HepG2 (cell line): Measurements from ENCODE around the gene GDF11. TPM values are rescaled to one million over a fixed set of nuclear protein-coding genes. Genes with fewer than 3 reads are reported as not detected.
A peak's percentile ranks its signal among the peaks of the same experiment; 100 is the strongest.

Source experiments
- ATAC-seq: fragments of 200-7000 bp; cut with Tn5 transposase; 3 replicates; pipeline ENCODE4 v1.9.1; 2020; ENCODE audit warnings: mild to moderate bottlenecking, moderate library complexity
- BruUV-seq: library from RNA; stranded (reverse); fragments of 400-500 nt; replicated peaks from 2 replicates; lab custom pipeline; 2021; lab: Mats Ljungman, UMichigan
- CTCF ChIA-PET: fragments of 300-600 bp; formaldehyde crosslinking; extraction: SDS; loops from one replicate; lab custom pipeline; 2021; ENCODE audit warnings: low total read pairs, inconsistent platforms, low intra/inter-chr PET ratio; lab: Yijun Ruan, JAX
- POLR2A ChIA-PET: fragments of 350-600 bp; sonication (Branson Sonifier 250); formaldehyde crosslinking; loops from one replicate; lab custom pipeline; 2020; ENCODE audit warnings: antibody characterized with exemption, inconsistent platforms; lab: Yijun Ruan, JAX
- DNase-seq: peaks from one replicate; pipeline ENCODE4 v3.0.0-alpha.2; 2015; ENCODE audit warnings: low spot score
- FAIRE-seq: peaks from 3 replicates; lab custom pipeline; 2011; peaks lifted over from hg19 to GRCh38; lab: Jason Lieb, UNC
- H2AFZ ChIP-seq: one replicate; pipeline ENCODE4 v1.6.1; 2011; ENCODE audit warnings: low read length, inconsistent platforms
- H3K27ac ChIP-seq: fragments of 300-600 bp; 3 replicates; pipeline ENCODE4 v1.8.0; 2011; ENCODE audit warnings: mixed run types, mild to moderate bottlenecking, mixed read lengths, low read length, inconsistent platforms; ENCODE audit not compliant: insufficient read depth; ENCODE audit errors: extremely low read length
- H3K27me3 ChIP-seq, 2 experiments: fragments of 200-600 bp in 1 of 2; 2 replicates in 1 of 2; 3 replicates in 1 of 2; pipeline versions ENCODE4 v1.6.0 to v1.8.0; 2011; ENCODE audit warnings: low read length in 2 of 2, mild to moderate bottlenecking in 2 of 2, moderate library complexity in 2 of 2, inconsistent platforms in 1 of 2; ENCODE audit not compliant: insufficient read depth in 2 of 2, control insufficient read depth in 1 of 2
- H3K36me3 ChIP-seq, 2 experiments: fragments of 200-600 bp in 1 of 2; replicated peaks in 1 of 2; 2 replicates in 1 of 2; 3 replicates in 1 of 2; pipeline versions ENCODE4 v1.5.1 to v1.8.0; 2011; ENCODE audit warnings: low read length in 2 of 2, inconsistent platforms in 1 of 2; ENCODE audit not compliant: insufficient read depth in 2 of 2, control insufficient read depth in 1 of 2
- H3K4me1 ChIP-seq: 2 replicates; pipeline ENCODE4 v1.5.1; 2012; ENCODE audit warnings: low read length, inconsistent platforms; ENCODE audit not compliant: insufficient read depth
- H3K4me2 ChIP-seq: 2 replicates; pipeline ENCODE4 v1.6.0; 2011; ENCODE audit warnings: low read depth, low read length, inconsistent platforms
- H3K4me3 ChIP-seq, 3 experiments: fragments of 200-600 bp in 1 of 3; sonication (generic), shearing (Covaris generic) in 1 of 3; replicated peaks in 1 of 3; 2 replicates each; pipeline ENCODE4 v1.5.1; 2011 to 2016; ENCODE audit warnings: low read length in 3 of 3, inconsistent platforms in 2 of 3, low read depth in 2 of 3, mild to moderate bottlenecking in 2 of 3, control low read depth in 1 of 3, mixed read lengths in 1 of 3; ENCODE audit not compliant: insufficient read depth in 1 of 3
- H3K79me2 ChIP-seq: one replicate; pipeline ENCODE4 v1.6.1; 2011; ENCODE audit warnings: low read length, inconsistent platforms; ENCODE audit not compliant: insufficient read depth
- H3K9ac ChIP-seq: 2 replicates; pipeline ENCODE4 v1.6.0; 2011; ENCODE audit warnings: mild to moderate bottlenecking, low read depth, low read length, inconsistent platforms; ENCODE audit not compliant: insufficient read depth
- H3K9me3 ChIP-seq: 2 replicates; pipeline ENCODE4 v1.5.1; 2012; ENCODE audit warnings: mild to moderate bottlenecking, low read length
- H4K20me1 ChIP-seq: 2 replicates; pipeline ENCODE4 v1.6.0; 2011; ENCODE audit warnings: inconsistent platforms, mild to moderate bottlenecking, low read length, moderate library complexity; ENCODE audit not compliant: insufficient read depth
- E2F5 ChIP-seq: sonication (generic); formaldehyde crosslinking; conservative IDR thresholded peaks from 2 replicates; pipeline ENCODE4 v1.4.0; 2020; ENCODE audit warnings: missing genetic modification reagents
- HNF4G ChIP-seq, 2 experiments: sonication (generic) in 1 of 2; formaldehyde crosslinking in 1 of 2; IDR thresholded peaks; 2 replicates each; pipeline versions ENCODE4 v1.4.0 to v1.6.1; 2011 to 2020; ENCODE audit warnings: borderline replicate concordance in 2 of 2, low read depth in 2 of 2, mild to moderate bottlenecking in 2 of 2, low read length in 1 of 2, missing genetic modification reagents in 1 of 2, moderate library complexity in 1 of 2
- IRX3 ChIP-seq: sonication (generic); formaldehyde crosslinking; IDR thresholded peaks from 2 replicates; pipeline ENCODE4 v1.8.1; 2023; ENCODE audit warnings: mild to moderate bottlenecking, low read depth, missing genetic modification reagents, borderline replicate concordance
- RXRA ChIP-seq: sonication (generic); formaldehyde crosslinking; IDR thresholded peaks from 2 replicates; pipeline ENCODE4 v1.5.1; 2020; ENCODE audit warnings: missing genetic modification reagents
- TCF7L2 ChIP-seq: IDR thresholded peaks from 2 replicates; pipeline ENCODE4 v1.6.1; 2011; ENCODE audit warnings: mild to moderate bottlenecking, low read depth, low read length, moderate library complexity
- TEF ChIP-seq: sonication (generic); formaldehyde crosslinking; IDR thresholded peaks from 2 replicates; pipeline ENCODE4 v1.5.0; 2020; ENCODE audit warnings: missing genetic modification reagents
- WGBS: methylation state at CpG from one replicate; pipeline ENCODE4 v1.1.6; 2017; ENCODE audit warnings: low lambda C conversion rate; 5-methylcytosine and 5-hydroxymethylcytosine counted together
- in situ Hi-C: cut with HindIII; loops from 2 replicates; pipeline ENCODE4 v1.10.0; 2017; ENCODE audit warnings: low pct_unique_long_range_greater_than_20kb; ENCODE audit not compliant: extremely low pct_ligation_motif_present
- intact Hi-C: fragments of 100-400 bp; cut with micrococcal nuclease; formaldehyde crosslinking; loops from one replicate; pipeline ENCODE4 v1.10.0; 2022; ENCODE audit not compliant: unreplicated experiment
- polyA plus RNA-seq, 8 experiments: library from polyadenylated mRNA; depleted of rRNA in 3 of 8; stranded (reverse) in 7 of 8; unstranded in 1 of 8; fragments of >200 nt; fragmentation: Illumina TruSeq in 4 of 8; extraction: Trizol in 4 of 8; gene quantifications; 2 replicates each; pipeline versions ENCODE4 v1.2.1 to v1.2.3, GENCODE V29; 2011 to 2016; ENCODE audit warnings: low read depth in 4 of 8, missing spikeins in 1 of 8, mixed read lengths in 1 of 8; ENCODE audit not compliant: insufficient read depth in 1 of 8
- total RNA-seq, 5 experiments: library from RNA; depleted of rRNA; stranded (reverse); fragments of >200 nt; fragmentation: Illumina TruSeq; extraction: Trizol; gene quantifications; 2 replicates each; pipeline ENCODE4 v1.2.3, GENCODE V29; 2016; ENCODE audit warnings: low read depth in 1 of 5
- TF ChIP-seq, protein P1 (sequence below): sonication (generic); formaldehyde crosslinking; conservative IDR thresholded peaks from 2 replicates; pipeline ENCODE4 v1.4.0; 2020; ENCODE audit warnings: mild to moderate bottlenecking, missing genetic modification reagents, moderate library complexity
- TF ChIP-seq, protein P2 (sequence below): sonication (generic); formaldehyde crosslinking; IDR thresholded peaks from 2 replicates; pipeline ENCODE4 v1.5.0; 2020; ENCODE audit warnings: missing genetic modification reagents
- TF ChIP-seq, protein P3 (sequence below): sonication (generic); formaldehyde crosslinking; IDR thresholded peaks from 2 replicates; pipeline ENCODE4 v1.4.0; 2020; ENCODE audit warnings: mild to moderate bottlenecking, missing genetic modification reagents, borderline replicate concordance

Gene GDF11
- total and polyA plus RNA-seq, 2 of the 13 experiments (the other 11 are each of a cell fraction or from before 2014, with no cell fraction given): 0.63 to 1.5 TPM

DNA sequence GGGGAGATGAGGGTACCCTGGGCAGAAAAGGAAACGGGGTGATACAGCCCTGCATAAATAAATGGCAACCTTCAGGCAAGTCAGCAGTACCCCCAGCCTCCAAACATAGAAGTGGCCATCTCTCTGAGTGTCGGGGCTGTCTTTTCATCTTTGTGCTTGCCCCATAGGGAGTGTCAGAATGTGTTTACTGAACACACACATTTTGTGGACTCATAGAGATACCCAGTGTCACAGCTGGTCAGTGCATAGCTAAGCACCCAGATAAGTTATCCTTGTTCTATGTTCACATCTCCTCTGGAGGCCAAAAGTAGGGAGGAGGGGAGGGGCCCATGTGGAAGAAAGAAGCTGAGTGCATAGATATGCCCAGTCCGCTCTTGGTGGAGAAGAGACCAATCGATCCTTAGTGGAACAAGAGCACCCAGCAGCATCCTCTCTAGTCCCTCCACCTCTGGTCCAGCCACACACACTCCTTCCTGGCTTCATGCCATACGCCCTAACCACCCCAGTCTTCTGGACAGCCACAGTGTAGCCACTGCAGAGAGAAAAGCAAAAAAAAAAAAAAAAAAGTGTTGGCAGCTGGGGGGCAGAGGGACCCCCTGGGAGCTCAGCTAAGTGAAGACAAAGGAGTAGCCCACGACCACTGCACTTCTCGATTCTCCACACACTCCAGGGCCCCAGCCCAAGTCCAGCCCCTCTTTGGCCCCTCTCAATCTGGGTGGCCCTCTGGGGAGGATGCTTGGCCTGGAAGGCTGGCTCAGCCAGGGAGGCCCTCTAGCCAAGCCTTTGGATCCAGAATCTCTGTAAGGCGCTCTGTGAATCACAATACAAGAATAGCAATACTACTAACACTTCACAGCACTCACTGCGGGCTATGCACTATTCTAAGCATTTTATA is 37.9 kb upstream of the GDF11 start:
- FAIRE-seq (peak; percentile 74), ATAC-seq (peak; percentile 68), DNase-seq (peak; percentile 68)
- in situ Hi-C loops (no loop called here), intact Hi-C loops (no loop called here)
- no peaks in the 10 kb centered on the region for H4K20me1 ChIP-seq
- no TSS peak for BruUV-seq
- H3K36me3 ChIP-seq: no peaks in the 10 kb centered on the region
- peaks cover 78% of the 10 kb centered on the region for H3K4me1 ChIP-seq
- WGBS: 29% methylated on average over 9 of the region's 9 CpGs
- no peak overlapping the region for H3K9ac ChIP-seq
- H3K4me3 ChIP-seq: no peak overlapping the region
- H3K4me2 ChIP-seq: no peak overlapping the region
- no peaks in the 10 kb centered on the region for H3K9me3 ChIP-seq
- H2AFZ ChIP-seq: no peak overlapping the region
- peaks cover 4 to 54% of the 10 kb centered on the region in 2 experiments; a peak in 4 of 5 replicates for H3K27me3 ChIP-seq
- POLR2A ChIA-PET: interaction anchor here (1.0 to 3.4 kb wide), 4 partner anchors 11 to 24 kb away, joined by 3 to 14 read pairs (median 5); partner anchors contain the start of genes BLOC1S1, CD63 and RDH5
- CTCF ChIA-PET: no interaction called here
- H3K79me2 ChIP-seq: no peaks in the 10 kb centered on the region
- no peak overlapping the region for H3K27ac ChIP-seq
- TF ChIP-seq IRX3: no peak
- TF ChIP-seq TCF7L2: peak; percentile 83
- TF ChIP-seq, protein P1, sequence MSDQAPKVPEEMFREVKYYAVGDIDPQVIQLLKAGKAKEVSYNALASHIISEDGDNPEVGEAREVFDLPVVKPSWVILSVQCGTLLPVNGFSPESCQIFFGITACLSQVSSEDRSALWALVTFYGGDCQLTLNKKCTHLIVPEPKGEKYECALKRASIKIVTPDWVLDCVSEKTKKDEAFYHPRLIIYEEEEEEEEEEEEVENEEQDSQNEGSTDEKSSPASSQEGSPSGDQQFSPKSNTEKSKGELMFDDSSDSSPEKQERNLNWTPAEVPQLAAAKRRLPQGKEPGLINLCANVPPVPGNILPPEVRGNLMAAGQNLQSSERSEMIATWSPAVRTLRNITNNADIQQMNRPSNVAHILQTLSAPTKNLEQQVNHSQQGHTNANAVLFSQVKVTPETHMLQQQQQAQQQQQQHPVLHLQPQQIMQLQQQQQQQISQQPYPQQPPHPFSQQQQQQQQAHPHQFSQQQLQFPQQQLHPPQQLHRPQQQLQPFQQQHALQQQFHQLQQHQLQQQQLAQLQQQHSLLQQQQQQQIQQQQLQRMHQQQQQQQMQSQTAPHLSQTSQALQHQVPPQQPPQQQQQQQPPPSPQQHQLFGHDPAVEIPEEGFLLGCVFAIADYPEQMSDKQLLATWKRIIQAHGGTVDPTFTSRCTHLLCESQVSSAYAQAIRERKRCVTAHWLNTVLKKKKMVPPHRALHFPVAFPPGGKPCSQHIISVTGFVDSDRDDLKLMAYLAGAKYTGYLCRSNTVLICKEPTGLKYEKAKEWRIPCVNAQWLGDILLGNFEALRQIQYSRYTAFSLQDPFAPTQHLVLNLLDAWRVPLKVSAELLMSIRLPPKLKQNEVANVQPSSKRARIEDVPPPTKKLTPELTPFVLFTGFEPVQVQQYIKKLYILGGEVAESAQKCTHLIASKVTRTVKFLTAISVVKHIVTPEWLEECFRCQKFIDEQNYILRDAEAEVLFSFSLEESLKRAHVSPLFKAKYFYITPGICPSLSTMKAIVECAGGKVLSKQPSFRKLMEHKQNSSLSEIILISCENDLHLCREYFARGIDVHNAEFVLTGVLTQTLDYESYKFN (CRISPR knock-in tag): 0 out of 2 replicates have a peak, but pooled peaks have one; percentile 26
- TF ChIP-seq HNF4G (IDR thresholded peaks at IDR 0.05; ENCODE audit: borderline replicate concordance, low read depth, low read length): peak; percentile 21; the same call in 1 of the 2 replicates
- TF ChIP-seq HNF4G (CRISPR knock-in tag; IDR thresholded peaks at IDR 0.05; ENCODE audit: borderline replicate concordance, low read depth): no peak
- TF ChIP-seq, protein P2, sequence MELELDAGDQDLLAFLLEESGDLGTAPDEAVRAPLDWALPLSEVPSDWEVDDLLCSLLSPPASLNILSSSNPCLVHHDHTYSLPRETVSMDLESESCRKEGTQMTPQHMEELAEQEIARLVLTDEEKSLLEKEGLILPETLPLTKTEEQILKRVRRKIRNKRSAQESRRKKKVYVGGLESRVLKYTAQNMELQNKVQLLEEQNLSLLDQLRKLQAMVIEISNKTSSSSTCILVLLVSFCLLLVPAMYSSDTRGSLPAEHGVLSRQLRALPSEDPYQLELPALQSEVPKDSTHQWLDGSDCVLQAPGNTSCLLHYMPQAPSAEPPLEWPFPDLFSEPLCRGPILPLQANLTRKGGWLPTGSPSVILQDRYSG (CRISPR knock-in tag): no peak
- TF ChIP-seq RXRA (CRISPR knock-in tag): peak; percentile 18; the same call in 1 of the 2 replicates
- TF ChIP-seq E2F5 (CRISPR knock-in tag): no peak
- TF ChIP-seq, protein P3, sequence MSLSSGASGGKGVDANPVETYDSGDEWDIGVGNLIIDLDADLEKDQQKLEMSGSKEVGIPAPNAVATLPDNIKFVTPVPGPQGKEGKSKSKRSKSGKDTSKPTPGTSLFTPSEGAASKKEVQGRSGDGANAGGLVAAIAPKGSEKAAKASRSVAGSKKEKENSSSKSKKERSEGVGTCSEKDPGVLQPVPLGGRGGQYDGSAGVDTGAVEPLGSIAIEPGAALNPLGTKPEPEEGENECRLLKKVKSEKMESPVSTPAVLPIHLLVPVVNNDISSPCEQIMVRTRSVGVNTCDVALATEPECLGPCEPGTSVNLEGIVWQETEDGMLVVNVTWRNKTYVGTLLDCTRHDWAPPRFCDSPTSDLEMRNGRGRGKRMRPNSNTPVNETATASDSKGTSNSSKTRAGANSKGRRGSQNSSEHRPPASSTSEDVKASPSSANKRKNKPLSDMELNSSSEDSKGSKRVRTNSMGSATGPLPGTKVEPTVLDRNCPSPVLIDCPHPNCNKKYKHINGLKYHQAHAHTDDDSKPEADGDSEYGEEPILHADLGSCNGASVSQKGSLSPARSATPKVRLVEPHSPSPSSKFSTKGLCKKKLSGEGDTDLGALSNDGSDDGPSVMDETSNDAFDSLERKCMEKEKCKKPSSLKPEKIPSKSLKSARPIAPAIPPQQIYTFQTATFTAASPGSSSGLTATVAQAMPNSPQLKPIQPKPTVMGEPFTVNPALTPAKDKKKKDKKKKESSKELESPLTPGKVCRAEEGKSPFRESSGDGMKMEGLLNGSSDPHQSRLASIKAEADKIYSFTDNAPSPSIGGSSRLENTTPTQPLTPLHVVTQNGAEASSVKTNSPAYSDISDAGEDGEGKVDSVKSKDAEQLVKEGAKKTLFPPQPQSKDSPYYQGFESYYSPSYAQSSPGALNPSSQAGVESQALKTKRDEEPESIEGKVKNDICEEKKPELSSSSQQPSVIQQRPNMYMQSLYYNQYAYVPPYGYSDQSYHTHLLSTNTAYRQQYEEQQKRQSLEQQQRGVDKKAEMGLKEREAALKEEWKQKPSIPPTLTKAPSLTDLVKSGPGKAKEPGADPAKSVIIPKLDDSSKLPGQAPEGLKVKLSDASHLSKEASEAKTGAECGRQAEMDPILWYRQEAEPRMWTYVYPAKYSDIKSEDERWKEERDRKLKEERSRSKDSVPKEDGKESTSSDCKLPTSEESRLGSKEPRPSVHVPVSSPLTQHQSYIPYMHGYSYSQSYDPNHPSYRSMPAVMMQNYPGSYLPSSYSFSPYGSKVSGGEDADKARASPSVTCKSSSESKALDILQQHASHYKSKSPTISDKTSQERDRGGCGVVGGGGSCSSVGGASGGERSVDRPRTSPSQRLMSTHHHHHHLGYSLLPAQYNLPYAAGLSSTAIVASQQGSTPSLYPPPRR (CRISPR knock-in tag): 0 out of 2 replicates have a peak, but pooled peaks have one; percentile 63
- no peak for TF ChIP-seq TEF (CRISPR knock-in tag)
